Thoracic aorta (tissue), 2 donors: Measurements from ENCODE around the gene IGSF10. TPM values are rescaled to one million over a fixed set of nuclear protein-coding genes. Genes with fewer than 3 reads are reported as not detected.
A peak's percentile ranks its signal among the peaks of the same experiment; 100 is the strongest.
"Not testable (repeated sequence)": the region's sequence is repeated elsewhere in the genome, so short reads cannot be mapped to it uniquely, and the experiment has no call there.

ENCODE experiments used
- ATAC-seq: fragments of 150-250 bp; one replicate; pipeline ENCODE4 v1.8.0; 2017; ENCODE audit warnings: low read depth; ENCODE audit not compliant: insufficient number of reproducible peaks, low FRiP score
- DNase-seq: peaks from one replicate; pipeline ENCODE4 v3.0.0-alpha.2; 2020; ENCODE audit warnings: low spot score
- H3K27ac ChIP-seq, 2 donors: fragments of 200-600 bp; sonication (generic); 1 replicate in 1 of 2; 2 replicates in 1 of 2; pipeline ENCODE4 v1.5.1; 2016; ENCODE audit warnings: mild to moderate bottlenecking in 2 of 2, moderate library complexity in 2 of 2
- H3K27me3 ChIP-seq: fragments of 200-600 bp; sonication (generic); replicated peaks from 2 replicates; pipeline ENCODE4 v1.6.0; 2016; ENCODE audit warnings: mild to moderate bottlenecking; ENCODE audit not compliant: insufficient read depth
- H3K36me3 ChIP-seq: fragments of 200-600 bp; sonication (generic); one replicate; pipeline ENCODE4 v1.5.1; 2016
- H3K4me1 ChIP-seq, 2 donors: fragments of 200-600 bp; sonication (generic); 1 replicate in 1 of 2; 2 replicates in 1 of 2; pipeline versions ENCODE4 v1.5.1 to v1.6.0; 2016; ENCODE audit warnings: low read depth in 2 of 2, mild to moderate bottlenecking in 1 of 2; ENCODE audit not compliant: control insufficient read depth in 1 of 2
- H3K4me3 ChIP-seq: fragments of 200-600 bp; sonication (generic); 2 replicates; pipeline ENCODE4 v1.5.1; 2016; ENCODE audit warnings: mild to moderate bottlenecking
- H3K9me3 ChIP-seq: fragments of 200-600 bp; sonication (generic); 2 replicates; pipeline ENCODE4 v1.5.1; 2016
- CTCF ChIP-seq: fragments of 200-600 bp; sonication (generic); IDR thresholded peaks from one replicate; pipeline ENCODE4 v1.5.1; 2019; ENCODE audit warnings: antibody characterized with exemption
- total RNA-seq, 2 donors: library from RNA; depleted of rRNA; stranded (reverse); fragments of >200 nt; gene quantifications; one replicate each; pipeline versions ENCODE4 v1.1.0 to v1.2.3, GENCODE V29; 2016

The IGSF10 gene
- total RNA-seq, 2 donors from 2014 or later, result 5.3 to 34.6 TPM

- peak overlapping the region; percentile 27 to 47 for H3K27ac ChIP-seq
- no peak for DNase-seq
- no peaks in the 10 kb centered on the region for H3K9me3 ChIP-seq
- no peak for ATAC-seq
- H3K36me3 ChIP-seq, result no peaks in the 10 kb centered on the region
- H3K4me3 ChIP-seq, result no peak overlapping the region
- no peaks in the 10 kb centered on the region for H3K27me3 ChIP-seq
- no peak for TF ChIP-seq CTCF
- peaks cover 13 to 27% of the 10 kb centered on the region in 2 donors for H3K4me1 ChIP-seq
These were observed 41.2 kb upstream of the IGSF10 start for GRCh38 chr3:151501923-151502632.

GRCh38 chr3:151501171-151501922 lies 40.5 kb upstream of the IGSF10 start:
- Histone ChIP-seq H3K4me3 (no peak overlapping the region), H3K27ac (peak overlapping the region; percentile 27 to 47), H3K36me3 (no peaks in the 10 kb centered on the region), H3K27me3 (no peaks in the 10 kb centered on the region), H3K9me3 (no peaks in the 10 kb centered on the region), H3K4me1 (peaks cover 13 to 27% of the 10 kb centered on the region in 2 donors)
- ATAC-seq (no peak), DNase-seq (no peak)
- no peak for TF ChIP-seq CTCF

GRCh38 chr3:151499168-151499567 lies 38.3 kb upstream of the IGSF10 start:
- no peak for TF ChIP-seq CTCF
- no peak for DNase-seq
- Histone ChIP-seq H3K36me3 (no peaks in the 10 kb centered on the region), H3K27me3 (no peaks in the 10 kb centered on the region), H3K9me3 (no peaks in the 10 kb centered on the region), H3K4me1 (peaks cover 13 to 31% of the 10 kb centered on the region in 2 donors), H3K4me3 (no peak overlapping the region), H3K27ac (no peak overlapping the region)
- ATAC-seq, result no peak

- no peak overlapping the region for H3K4me3 ChIP-seq
- ATAC-seq, result no peak
- no peak overlapping the region for H3K27ac ChIP-seq
- TF ChIP-seq CTCF, result no peak
- no peaks in the 10 kb centered on the region for H3K9me3 ChIP-seq
- no peak for DNase-seq
- H3K27me3 ChIP-seq, result no peaks in the 10 kb centered on the region
- no peaks in the 10 kb centered on the region for H3K36me3 ChIP-seq
- peaks cover 0 to 11% of the 10 kb centered on the region in 2 donors for H3K4me1 ChIP-seq
These were observed 30.7 kb upstream of the IGSF10 start for GRCh38 chr3:151491525-151491924.

- ATAC-seq, result not testable (repeated sequence)
These were observed 27.0 kb upstream of the IGSF10 start for GRCh38 chr3:151487833-151488232.

More at GRCh38 chr3:151487833-151488232, 27.0 kb upstream of the IGSF10 start:
- not testable (repeated sequence) for H3K27me3 ChIP-seq, DNase-seq, H3K27ac ChIP-seq, H3K4me3 ChIP-seq, H3K9me3 ChIP-seq, H3K4me1 ChIP-seq, H3K36me3 ChIP-seq
